GM19023 (cell line): ENCODE data around the gene ME3.
"Not testable (repeated sequence)": the region's sequence is repeated elsewhere in the genome, so short reads cannot be mapped to it uniquely, and the experiment has no call there.

Experiments
- ATAC-seq: cut with Tn5 transposase; IDR thresholded peaks from one replicate; pipeline ENCODE4 v1.9.1; 2021; ENCODE audit warnings: mild to moderate bottlenecking, moderate library complexity; ENCODE audit not compliant: unreplicated experiment

The ME3 gene

DNA sequence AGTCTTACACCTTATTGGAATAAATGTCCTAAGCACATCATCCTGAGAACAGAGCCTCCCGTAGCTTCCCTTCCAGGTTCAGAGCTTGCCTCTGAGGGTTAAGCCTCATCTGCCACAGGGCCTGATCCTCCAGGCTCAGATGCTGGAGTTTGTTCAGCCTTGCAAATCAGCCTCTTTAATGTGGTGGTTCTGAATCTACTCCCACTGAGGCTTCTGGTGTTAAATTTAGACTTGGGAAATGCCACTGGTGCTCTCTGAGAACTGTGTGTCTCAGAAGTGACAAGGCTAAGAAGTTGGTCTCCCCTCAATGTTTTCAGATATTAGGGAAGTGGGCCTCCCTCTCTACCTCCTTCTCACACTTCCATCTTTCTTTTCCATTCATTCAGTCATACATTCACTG is 229.0 kb downstream of the ME3 start:
- ATAC-seq, result peak; percentile 45

DNA sequence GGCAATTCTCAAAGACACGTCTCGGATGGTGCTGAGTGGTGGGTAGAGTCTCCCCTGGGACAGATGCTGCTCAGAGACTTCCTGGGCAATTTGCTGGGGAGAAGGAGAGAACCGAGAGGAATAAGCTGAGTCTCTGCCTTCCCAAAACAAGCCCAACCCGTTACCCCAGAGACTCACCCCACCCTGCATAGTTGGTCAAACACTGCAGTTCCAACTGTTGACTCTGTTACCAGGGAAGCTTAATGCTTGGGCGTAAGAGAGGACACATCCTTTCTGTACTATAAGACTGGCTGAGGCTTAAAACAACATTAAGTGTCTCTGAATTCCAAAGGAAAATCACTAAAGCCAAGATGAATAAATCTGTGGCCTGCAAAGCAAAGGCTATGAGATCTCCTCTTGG is 229.6 kb downstream of the ME3 start:
- no peak for ATAC-seq

GRCh38 chr11:86442420-86442819 is 230.0 kb downstream of the ME3 start:
- ATAC-seq, result no peak

DNA sequence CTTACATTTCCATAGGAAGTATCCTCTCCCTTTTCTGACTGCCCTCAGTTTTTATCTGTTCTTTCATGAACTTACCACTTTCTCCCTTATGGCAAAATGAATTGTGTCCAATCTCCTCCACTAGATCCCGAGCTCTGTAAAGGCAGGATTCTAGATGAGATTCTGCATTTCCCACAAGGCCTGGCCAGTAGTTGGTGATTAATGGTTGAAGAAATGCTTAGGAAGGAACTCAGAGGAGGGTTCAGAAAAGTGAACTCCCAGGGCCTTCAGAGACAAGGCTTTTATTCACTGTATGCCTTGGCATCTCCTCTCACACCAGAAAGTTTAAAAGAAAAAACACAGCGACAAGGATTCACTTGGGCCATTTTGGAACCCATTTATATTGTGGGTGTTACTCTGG is 231.6 kb downstream of the ME3 start:
- no peak for ATAC-seq

DNA sequence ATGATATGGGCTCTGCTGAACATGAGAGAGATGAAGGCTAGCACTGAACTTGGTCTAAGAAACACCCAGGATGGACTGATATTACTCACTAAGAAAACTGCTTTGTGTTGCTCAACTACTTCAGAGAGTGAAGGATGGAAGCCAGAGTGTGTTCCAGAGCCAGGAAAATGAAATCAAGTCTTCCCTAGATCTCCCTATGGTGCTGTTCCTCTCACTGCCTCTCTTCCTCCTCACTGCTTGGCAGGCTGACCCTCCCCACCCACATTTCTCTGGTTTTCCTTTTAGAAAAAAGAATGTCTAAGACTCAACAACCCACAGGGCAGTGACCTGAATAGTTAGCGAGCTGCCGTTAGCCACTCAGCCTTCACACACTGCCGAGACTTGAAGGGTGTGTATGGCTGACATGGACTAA is 232.1 kb downstream of the ME3 start:
- ATAC-seq, result no peak

DNA sequence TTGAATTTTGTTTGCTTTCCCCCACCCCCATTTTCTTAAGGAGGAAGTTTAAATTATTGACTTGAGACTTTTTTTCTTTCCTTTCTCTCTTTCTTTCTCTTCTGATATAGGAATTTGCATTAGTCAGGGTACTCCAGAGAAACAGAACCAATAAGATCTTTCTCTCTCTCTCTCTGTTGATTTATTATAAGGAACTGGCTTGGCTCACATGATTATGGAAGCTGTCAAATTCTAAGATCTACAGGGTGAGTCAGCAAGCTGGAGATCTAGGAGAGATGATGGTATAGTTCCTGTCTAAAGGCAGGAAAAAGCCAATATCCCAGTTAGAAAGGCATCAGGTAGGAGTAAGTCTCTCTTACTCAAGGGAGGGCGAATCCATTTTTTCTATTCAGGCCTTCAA is 233.7 kb downstream of the ME3 start:
- ATAC-seq, result no peak

GRCh38 chr11:86435711-86436110 is 236.7 kb downstream of the ME3 start:
- no peak for ATAC-seq

- not testable (repeated sequence) for ATAC-seq
Observed at GRCh38 chr11:86433361-86434095, 238.9 kb downstream of the ME3 start.

DNA sequence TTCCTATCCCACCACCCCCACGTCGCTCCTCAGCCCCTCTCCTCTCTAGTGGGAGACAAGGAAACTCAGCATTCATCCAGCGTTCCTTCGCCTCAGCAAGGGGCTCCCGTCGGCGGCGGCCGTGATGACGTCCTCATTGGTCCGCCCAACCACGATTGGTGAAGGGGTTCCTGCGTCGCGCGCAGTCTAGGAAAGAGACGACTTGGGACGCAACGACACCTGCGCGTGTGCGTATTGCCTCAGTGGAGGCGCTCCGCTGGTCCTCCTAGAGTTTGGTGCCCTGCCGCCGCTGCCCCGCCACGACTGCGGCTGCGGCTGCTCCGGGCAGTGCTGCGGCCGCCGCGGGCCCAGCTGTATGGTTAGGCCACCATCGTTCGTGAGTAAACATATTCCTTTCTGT is 241.2 kb downstream of the ME3 start:
- ATAC-seq, result no peak

DNA sequence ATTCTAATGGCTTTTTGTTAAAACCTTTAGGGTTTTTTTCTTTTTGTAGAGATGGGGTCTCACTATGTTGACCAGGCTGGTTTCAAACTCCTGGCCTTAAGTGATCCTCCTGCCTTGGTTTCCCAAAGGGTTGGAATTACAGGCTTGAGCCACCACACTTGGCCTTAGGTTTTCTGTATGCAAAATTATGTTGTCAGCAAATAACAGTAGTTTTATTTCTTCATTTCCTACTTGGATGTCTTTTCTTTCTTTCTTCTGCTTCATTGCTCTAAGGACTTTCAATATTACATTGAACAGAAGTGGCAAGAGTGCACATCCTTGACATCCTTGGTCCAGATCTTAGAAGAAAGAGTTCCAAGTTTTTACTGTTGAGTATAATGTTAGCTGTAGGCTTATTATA is 245.0 kb downstream of the ME3 start:
- ATAC-seq, result no peak

- ATAC-seq, result not testable (repeated sequence)
Observed at GRCh38 chr11:86423488-86423887, 248.9 kb downstream of the ME3 start.

- ATAC-seq, result no peak
Observed at GRCh38 chr11:86422371-86422770, 250.0 kb downstream of the ME3 start.

DNA sequence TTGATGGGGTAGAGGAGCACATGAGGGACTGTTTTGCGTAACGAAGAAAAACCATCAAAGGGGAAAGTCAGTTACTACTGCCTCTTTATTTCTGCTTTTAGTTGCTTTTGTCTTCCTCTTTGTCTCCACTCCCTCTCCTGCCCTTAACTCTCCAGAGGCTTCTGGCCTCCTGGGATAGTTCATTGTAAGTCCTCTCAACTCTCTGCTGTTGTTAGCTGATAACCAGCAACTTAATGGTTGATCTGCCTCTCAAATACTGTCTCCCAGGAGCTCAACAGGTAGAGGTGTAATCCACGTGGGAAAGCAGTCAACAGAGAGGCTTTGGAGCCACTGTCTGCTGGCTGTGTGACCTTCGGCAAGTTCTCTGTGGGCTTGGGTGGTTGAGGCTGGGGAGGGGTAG is 250.5 kb downstream of the ME3 start:
- ATAC-seq, result no peak

GRCh38 chr11:86418917-86419316 is 253.5 kb downstream of the ME3 start:
- no peak for ATAC-seq

GRCh38 chr11:86418513-86418912 is 253.9 kb downstream of the ME3 start:
- ATAC-seq, result no peak

DNA sequence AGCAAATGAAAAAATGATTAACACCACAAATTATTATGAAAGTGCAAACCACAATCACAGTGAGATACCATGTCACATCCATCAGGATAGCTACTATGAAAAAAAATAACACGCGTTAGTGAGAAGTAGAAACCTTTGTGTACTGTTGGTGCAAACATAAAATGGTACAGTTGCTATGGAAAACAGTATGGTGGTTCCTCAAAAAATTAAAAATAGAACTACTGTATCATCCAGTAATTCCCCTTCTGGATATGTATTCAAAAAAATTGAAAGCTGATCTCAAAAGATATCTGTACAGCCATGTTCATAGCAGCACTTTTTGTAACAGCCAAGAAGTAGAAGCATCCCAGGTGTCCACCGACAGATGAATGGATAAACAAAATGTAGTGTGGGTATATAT is 254.3 kb downstream of the ME3 start:
- no peak for ATAC-seq

DNA sequence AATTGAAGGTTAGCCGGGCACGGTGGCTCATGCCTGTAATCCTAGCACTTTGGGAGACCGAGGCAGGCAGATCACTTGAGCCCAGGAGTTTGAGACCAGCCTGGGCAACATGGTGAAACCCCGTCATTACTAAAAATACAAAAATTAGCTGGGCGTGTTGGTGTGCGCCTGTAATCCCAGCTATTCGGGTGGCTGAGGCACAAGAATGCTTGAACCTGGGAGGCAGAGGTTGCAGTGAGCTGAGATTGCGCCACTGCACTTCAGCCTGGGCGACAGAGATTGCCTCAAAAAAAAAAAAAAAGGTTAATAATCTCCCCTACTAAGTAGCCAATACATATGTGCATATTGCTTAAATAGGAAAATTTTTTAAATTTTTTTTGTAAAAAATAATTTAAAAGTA is 255.5 kb downstream of the ME3 start:
- not testable (repeated sequence) for ATAC-seq

- no peak for ATAC-seq
Observed at GRCh38 chr11:86416494-86416893, 255.9 kb downstream of the ME3 start.

DNA sequence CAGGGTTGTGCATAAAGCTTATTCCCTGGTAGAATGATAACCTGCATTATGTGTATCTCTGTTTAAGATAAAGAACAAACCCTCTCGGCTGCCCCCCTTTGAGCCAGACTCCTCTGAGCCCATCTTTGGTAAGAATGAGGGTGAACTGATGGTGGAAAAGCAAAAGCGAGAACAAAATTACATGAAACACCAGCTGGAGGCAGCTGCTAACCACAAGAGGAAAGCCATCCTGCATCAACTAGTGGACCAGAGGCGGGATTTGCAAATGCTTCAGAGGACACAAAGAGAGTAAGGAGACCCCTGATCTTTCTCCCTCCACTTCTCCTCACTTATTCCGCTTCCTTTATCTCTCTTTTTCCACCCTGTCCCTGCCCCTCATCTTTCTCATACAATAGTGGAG is 257.4 kb downstream of the ME3 start:
- ATAC-seq, result no peak

DNA sequence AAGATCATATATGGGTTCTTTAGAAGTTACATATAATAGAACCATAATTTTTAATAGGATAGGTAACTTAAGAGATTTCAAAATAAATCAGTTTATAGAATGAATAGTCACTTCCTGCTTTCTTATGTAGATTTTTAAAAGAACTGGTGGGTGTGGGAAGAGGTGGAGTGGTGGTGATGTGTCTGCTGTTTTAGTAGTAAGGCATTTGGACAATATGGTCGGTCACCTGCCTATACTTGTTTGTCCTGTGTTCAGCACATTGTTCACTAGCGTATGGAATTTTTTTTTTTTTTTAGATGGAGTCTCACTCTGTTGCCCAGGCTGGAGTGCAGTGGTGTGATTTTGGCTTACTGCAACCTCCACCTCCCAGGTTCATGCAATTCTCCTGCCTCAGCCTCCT is 258.4 kb downstream of the ME3 start:
- no peak for ATAC-seq

- no peak for ATAC-seq
Observed at GRCh38 chr11:86408845-86409244, 263.6 kb downstream of the ME3 start.

- no peak for ATAC-seq
Observed at GRCh38 chr11:86403458-86403857, 269.0 kb downstream of the ME3 start.

DNA sequence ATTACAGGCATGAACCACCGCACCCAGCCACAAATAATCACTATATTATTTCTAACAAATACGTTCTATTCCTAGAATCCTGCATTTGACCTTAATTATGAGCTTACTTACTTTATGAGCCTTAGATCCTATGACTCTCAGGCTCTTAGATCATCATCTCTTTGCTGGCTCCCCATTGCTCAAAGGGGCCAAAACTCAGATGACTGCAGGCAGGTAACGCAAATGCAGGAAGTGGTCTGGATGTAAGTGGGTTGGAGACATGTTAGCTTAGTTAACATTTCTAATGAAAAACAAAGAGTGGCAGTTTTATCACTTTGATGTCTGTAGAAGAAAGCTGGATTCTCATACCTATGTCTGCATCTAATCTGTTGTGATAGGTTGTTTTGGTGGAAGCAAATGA is 274.3 kb downstream of the ME3 start:
- no peak for ATAC-seq
